ENCODE measurements around the gene MZF1. TPM values are rescaled to one million over a fixed set of nuclear protein-coding genes. Genes with fewer than 3 reads are reported as not detected.

The MZF1 gene
- total and polyA plus RNA-seq, 9 of the 15 experiments (the other 6 are each of a cell fraction or from before 2014, with no cell fraction given) = 0.31 to 29.3 (median 11.5) TPM

DNA sequence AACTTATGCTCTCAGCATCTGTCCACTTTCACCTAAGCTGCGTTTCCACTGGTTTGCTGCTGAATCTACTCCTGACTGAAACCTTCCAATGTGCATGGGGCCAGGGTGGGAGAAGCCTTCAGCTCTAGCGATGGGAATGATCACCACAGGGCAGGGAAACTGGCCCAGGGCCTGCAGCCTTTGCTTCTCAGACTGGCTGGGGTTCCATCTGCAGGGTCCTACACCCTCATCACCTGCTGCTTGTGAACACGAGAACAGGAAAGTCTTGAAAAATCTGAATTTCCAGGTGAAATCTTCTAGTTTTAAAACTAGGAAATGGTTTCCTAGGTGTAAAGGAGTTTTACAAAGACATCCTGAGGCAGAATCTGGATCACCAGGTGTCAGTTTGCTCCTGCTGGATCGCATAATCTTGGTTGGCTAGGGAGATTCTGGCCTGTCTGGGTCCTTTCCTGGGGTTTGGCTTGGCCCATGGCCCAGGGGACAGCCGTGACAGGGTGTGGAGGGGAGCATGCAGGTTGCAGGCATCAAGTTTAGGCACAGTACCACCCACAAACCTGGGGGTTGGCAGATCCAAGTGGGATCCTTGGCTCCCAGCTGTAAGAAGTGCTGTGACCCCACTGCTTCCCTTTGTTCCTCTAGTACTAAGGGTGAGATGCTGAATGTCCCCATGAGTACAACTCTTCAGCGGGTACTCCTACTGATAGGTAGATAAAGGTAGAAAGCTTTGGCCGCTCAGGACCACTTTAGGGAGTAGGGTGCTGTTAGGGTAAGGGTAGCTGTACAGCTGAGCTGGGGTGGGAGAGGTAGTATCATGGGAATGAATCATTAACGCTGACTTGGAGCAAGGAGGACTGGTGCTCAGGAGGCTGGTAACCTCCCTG, 12.9 kb downstream of the MZF1 start (continued):
- TF ChIP-seq, protein P1, sequence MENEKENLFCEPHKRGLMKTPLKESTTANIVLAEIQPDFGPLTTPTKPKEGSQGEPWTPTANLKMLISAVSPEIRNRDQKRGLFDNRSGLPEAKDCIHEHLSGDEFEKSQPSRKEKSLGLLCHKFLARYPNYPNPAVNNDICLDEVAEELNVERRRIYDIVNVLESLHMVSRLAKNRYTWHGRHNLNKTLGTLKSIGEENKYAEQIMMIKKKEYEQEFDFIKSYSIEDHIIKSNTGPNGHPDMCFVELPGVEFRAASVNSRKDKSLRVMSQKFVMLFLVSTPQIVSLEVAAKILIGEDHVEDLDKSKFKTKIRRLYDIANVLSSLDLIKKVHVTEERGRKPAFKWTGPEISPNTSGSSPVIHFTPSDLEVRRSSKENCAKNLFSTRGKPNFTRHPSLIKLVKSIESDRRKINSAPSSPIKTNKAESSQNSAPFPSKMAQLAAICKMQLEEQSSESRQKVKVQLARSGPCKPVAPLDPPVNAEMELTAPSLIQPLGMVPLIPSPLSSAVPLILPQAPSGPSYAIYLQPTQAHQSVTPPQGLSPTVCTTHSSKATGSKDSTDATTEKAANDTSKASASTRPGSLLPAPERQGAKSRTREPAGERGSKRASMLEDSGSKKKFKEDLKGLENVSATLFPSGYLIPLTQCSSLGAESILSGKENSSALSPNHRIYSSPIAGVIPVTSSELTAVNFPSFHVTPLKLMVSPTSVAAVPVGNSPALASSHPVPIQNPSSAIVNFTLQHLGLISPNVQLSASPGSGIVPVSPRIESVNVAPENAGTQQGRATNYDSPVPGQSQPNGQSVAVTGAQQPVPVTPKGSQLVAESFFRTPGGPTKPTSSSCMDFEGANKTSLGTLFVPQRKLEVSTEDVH (IDR thresholded peaks at IDR 0.05; ENCODE audit: low read depth, partially characterized antibody) = no peak
- TF ChIP-seq THRAP3 (IDR thresholded peaks at IDR 0.05; ENCODE audit: borderline replicate concordance) = 0 out of 2 replicates have a peak, but pooled peaks have one; percentile 21
- no peak for TF ChIP-seq MCM3 (IDR thresholded peaks at IDR 0.05)
- TF ChIP-seq, protein P2, sequence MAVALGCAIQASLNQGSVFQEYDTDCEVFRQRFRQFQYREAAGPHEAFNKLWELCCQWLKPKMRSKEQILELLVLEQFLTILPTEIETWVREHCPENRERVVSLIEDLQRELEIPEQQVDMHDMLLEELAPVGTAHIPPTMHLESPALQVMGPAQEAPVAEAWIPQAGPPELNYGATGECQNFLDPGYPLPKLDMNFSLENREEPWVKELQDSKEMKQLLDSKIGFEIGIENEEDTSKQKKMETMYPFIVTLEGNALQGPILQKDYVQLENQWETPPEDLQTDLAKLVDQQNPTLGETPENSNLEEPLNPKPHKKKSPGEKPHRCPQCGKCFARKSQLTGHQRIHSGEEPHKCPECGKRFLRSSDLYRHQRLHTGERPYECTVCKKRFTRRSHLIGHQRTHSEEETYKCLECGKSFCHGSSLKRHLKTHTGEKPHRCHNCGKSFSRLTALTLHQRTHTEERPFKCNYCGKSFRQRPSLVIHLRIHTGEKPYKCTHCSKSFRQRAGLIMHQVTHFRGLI (CRISPR knock-in tag; IDR thresholded peaks at IDR 0.05) = no peak
- TF ChIP-seq, protein P3, sequence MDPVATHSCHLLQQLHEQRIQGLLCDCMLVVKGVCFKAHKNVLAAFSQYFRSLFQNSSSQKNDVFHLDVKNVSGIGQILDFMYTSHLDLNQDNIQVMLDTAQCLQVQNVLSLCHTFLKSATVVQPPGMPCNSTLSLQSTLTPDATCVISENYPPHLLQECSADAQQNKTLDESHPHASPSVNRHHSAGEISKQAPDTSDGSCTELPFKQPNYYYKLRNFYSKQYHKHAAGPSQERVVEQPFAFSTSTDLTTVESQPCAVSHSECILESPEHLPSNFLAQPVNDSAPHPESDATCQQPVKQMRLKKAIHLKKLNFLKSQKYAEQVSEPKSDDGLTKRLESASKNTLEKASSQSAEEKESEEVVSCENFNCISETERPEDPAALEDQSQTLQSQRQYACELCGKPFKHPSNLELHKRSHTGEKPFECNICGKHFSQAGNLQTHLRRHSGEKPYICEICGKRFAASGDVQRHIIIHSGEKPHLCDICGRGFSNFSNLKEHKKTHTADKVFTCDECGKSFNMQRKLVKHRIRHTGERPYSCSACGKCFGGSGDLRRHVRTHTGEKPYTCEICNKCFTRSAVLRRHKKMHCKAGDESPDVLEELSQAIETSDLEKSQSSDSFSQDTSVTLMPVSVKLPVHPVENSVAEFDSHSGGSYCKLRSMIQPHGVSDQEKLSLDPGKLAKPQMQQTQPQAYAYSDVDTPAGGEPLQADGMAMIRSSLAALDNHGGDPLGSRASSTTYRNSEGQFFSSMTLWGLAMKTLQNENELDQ (CRISPR knock-in tag; IDR thresholded peaks at IDR 0.05; ENCODE audit: borderline replicate concordance) = 0 out of 2 replicates have a peak, but pooled peaks have one; percentile 2
- TF ChIP-seq ELF1 (tag; IDR thresholded peaks at IDR 0.05) = no peak
- TF ChIP-seq ZNF436 (CRISPR knock-in tag; IDR thresholded peaks at IDR 0.05) = no peak
- TF ChIP-seq, protein P4, sequence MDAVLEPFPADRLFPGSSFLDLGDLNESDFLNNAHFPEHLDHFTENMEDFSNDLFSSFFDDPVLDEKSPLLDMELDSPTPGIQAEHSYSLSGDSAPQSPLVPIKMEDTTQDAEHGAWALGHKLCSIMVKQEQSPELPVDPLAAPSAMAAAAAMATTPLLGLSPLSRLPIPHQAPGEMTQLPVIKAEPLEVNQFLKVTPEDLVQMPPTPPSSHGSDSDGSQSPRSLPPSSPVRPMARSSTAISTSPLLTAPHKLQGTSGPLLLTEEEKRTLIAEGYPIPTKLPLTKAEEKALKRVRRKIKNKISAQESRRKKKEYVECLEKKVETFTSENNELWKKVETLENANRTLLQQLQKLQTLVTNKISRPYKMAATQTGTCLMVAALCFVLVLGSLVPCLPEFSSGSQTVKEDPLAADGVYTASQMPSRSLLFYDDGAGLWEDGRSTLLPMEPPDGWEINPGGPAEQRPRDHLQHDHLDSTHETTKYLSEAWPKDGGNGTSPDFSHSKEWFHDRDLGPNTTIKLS (IDR thresholded peaks at IDR 0.05; ENCODE audit: borderline replicate concordance, low read depth) = no peak
- TF ChIP-seq ZC3H4 (CRISPR knock-in tag; IDR thresholded peaks at IDR 0.05; ENCODE audit: borderline replicate concordance) = no peak
- TF ChIP-seq NUFIP1 (IDR thresholded peaks at IDR 0.05; ENCODE audit: partially characterized antibody) = no peak
- peak in 1 of 2 experiments; percentile 64; a peak in 1 of 4 replicates for TF ChIP-seq FOXA3 (CRISPR knock-in tag; conservative IDR thresholded peaks at IDR 0.05 in 1 of 2, IDR thresholded peaks at IDR 0.05 in 1 of 2)
- TF ChIP-seq LARP7 (IDR thresholded peaks at IDR 0.05) = no peak
- no peak for TF ChIP-seq ZNF212 (CRISPR knock-in tag; IDR thresholded peaks at IDR 0.05)
- TF ChIP-seq, protein P5, sequence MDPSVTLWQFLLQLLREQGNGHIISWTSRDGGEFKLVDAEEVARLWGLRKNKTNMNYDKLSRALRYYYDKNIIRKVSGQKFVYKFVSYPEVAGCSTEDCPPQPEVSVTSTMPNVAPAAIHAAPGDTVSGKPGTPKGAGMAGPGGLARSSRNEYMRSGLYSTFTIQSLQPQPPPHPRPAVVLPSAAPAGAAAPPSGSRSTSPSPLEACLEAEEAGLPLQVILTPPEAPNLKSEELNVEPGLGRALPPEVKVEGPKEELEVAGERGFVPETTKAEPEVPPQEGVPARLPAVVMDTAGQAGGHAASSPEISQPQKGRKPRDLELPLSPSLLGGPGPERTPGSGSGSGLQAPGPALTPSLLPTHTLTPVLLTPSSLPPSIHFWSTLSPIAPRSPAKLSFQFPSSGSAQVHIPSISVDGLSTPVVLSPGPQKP (CRISPR knock-in tag; IDR thresholded peaks at IDR 0.05) = no peak
- TF ChIP-seq POLR2AphosphoS2 (IDR thresholded peaks at IDR 0.05; ENCODE audit: low read length) = 0 out of 2 replicates have a peak, but pooled peaks have one; percentile 7
- no peak for TF ChIP-seq ZNF282 (CRISPR knock-in tag; IDR thresholded peaks at IDR 0.05)

All from K562 (cell line).